ENCODE data around the gene P4HA2.
"Not testable (repeated sequence)": the region's sequence is repeated elsewhere in the genome, so short reads cannot be mapped to it uniquely, and the experiment has no call there.

P4HA2 gene

DNA sequence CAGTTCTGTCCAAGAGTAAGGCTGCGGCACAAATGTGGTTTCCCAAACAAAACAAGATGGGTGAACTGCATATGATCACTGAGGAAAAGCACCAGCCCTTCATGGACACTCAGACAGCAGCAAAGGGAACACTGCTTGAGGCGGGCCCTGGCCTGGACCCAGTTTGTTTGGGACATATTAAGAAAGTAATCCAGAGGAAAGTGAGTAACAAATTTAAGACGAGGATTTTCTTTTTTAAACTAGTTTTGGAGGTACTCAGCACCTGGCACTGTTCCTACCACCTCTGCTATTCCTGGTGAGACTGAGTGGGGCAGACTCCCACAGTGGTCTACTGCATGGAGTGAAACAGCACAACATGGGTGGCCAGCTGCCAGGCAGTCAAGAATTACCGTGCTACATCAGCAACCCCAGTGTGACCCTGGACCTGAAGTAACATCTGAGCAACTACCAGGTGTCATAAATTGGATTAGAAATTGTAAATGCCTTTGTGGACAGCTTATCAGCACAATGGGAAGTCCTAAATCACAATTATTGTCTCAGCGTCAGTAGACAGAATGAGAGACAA, 28.5 kb downstream of the P4HA2 start:
- no peak for DNase-seq (ENCODE audit: low read depth)

DNA sequence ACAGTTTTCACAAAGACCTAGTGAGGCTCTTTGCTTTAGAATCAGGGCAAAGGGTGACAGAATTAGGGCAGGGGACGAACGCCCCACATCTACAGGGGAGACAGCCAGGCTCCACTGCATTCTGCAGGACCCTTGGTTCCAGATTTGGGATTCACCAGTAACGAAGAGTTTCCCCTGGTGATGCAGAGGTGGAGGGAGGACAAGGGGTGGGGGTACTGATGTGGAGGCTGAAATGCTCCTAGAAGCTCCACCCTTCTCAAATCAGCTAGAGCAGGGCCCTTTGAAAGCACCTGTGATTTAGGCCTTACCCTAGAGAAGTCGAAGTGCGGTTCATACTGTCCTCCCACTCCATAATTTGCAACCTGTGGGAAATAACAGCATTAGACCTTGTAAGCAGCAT, 29.1 kb downstream of the P4HA2 start:
- DNase-seq (ENCODE audit: low read depth), result no peak

DNA sequence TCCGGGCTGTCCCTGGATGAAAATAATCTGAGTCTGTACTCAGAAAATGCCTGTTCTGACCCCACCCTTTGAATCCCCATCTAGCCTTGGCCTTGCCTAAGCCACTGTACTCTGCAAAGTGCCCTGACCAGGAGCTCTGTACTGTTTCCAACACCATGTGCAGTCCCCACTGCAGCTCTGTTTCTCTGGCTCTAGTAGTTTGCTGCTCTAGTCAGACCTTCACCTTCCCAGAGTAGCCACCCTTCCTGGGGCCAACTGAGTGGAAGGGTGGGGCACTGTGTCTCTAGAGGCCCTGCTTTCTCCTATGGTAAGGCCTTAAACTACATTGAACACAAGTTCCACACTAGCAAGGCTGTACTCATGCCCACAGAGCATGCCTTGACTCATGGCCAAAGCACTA, 31.9 kb downstream of the P4HA2 start:
- DNase-seq (ENCODE audit: low read depth), result no peak

DNA sequence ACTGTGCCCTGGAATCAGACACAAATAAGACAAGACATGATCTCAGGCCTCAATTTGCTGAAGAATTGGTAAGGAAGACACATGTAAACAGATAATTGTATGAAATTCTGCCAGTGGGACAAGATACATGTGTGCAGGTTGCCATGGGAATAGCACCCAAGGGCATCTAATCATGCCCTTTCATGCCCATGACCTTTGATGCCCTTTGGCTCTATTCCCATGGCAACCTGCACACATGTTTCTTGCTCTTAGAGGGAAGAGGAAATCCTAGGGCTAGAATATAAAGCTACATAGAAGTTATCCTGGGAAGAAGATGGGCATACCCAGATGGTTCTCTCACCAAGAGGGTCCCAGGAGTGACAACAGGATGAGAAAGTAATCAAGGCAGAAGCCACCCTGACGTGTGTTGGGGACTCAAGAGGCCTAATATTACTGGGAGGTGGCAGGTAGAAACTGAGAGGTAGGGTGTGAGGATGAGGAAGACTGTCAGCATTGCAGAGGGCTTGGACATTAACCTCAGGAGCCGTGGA, 34.4 kb downstream of the P4HA2 start:
- DNase-seq (ENCODE audit: low read depth), result no peak

DNA sequence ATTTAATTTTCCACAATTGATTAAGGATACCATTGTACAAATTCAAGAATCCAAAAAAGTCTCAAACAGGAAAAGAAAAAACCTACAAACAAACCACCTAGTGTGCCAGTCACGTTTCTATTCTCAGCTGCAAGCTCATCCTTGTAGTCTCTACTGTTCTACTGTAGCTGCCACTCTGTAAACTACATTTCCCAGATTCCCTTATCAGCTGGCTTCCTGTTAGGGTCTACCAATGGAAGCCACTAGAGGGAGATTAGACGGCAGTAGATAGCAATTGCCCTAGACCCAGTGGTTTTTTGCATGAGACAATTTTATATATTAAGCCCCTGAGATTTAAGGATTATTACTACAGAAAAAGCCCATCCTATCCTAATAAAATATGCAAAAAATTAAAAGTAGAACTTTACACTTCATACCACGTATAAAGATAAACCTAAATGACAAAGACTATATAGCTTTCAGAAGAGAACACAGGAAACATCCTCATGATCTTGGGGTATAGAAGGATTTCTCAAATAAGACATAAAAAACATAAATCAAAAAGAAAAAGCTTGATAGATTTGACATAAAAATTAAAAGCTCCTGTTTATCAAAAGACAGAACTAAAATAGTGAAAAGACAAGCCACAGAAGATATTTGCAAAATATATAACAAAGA, 37.4 kb downstream of the P4HA2 start:
- DNase-seq (ENCODE audit: low read depth), result no peak

DNA sequence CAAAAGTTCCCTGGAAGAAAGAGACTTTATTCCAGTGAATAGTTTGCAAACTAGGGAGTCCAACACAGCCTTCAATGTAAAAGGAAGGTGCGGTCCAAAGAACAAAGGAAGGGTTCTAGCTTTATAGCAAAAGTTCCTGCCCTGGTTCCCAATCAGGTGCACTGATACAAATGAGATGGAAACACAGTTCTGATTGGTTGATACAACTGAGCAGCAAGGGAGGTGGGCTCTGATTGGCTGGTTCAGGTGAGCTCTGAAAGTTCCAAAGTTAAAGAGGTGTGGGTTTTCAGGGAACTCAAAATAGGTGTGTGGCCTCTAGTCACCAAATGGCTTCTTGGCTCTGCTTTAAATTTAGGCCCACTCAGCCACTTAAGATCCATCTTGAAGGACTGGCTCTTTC, 43.1 kb downstream of the P4HA2 start:
- no peak for DNase-seq (ENCODE audit: low read depth)

DNA sequence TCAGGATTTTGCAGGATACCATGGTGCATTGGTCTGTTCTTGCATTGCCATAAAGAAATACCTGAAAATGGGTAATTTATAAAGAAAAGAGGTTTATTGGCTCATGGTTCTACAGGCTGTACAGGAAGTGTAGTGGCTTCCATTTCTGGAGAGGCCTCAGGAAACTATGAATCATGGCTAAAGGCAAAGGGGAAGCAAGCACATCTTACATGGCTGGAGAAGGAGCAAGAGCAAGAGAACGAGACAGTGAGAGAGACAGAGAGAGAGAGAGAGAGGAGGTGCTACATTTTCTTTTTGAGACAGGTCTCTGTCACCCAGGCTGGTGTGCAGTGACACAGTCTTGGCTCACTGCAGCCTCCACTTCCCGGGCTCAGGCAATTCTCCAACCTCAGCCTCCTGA, 43.9 kb downstream of the P4HA2 start:
- no peak for DNase-seq (ENCODE audit: low read depth)

DNA sequence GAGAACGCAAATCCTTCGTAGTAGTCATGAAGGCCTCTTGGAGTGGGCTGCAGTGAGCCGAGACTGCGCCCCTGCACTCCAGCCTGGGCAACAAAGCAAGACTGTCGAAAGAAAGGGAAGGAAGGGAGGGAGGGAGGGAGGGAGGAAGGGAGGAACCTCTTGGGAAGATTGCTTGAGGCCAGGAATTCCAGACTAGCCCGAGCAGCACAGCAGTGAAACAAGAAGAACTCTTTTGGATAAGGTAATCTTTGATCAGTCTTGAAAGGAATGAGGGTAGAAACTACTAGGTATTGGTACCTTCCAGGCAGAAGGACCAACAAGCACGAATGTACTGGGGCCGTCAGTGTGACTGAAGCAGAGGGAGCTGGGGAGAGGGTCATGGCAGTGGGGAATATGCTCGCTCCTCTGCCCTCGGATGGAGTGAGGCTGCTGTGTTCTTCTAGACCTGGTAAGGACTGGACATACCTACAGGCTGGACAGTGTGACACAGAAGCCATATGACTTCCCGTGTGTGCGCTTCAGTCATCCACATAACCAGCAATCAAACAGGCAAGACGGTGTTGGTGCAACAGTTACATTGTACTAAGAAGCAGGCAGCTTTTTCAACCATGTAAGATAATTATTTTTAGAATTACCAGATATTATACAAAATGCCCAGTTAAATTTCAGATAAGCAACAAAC, 45.2 kb downstream of the P4HA2 start:
- DNase-seq (ENCODE audit: low read depth), result no peak

DNA sequence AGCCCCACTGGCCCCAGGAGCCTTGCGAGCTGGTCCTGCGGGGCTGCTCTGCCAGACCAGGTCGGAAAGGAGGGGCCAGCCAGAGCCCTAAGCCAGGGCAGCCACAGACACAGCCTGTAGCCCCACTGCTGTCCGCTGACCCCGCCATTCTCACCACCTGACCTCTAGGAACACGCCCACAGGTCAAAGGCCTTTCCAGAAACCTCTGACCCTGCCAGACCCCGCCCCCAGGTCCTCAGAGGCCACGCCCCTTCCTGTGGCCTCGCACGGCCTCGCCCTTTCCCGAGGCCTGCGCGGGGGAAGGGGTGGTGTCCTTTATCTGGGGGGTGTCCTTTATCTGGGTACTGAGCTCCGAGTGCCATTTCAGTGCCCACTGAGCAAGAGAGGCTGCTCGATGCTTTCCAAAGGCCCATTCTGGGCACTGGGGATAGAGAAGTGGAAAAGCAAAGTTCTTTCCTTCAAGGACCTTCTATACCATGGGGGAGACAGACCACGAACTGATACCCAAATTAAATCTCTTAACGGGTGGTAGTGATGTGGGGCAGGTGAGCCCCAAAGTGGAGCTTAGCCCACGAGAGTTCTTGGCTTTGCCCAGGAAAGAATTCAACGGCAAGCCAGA, 46.5 kb downstream of the P4HA2 start:
- DNase-seq (ENCODE audit: low read depth), result no peak

DNA sequence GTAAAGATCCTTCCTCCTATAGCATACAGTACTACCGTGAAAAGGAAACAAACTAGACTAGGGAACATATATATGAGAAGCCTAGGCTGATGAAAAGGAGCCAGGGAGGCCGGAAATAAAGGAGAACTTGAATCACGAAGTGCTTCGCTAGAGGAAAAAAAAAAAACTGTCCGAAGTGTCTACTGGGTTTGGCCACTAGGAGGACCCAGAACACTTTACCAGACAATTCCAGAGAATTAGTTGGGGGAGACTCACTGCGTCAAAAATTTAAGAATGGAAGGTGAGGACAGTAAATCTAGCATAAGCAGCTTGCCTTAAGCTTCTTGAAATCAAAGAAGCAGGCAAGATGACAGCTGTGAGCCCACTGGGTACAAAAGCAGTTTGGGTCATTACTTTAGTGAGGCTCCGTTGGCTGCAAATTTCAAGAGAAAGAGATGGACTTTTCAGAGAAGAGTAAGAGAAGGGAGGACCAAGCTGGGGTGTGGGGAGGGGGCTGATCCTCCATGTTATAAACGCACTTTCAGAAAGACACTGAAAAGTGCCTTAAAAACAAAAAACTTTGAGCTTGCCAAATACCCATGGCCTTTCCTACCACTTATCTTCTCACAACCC, 47.4 kb downstream of the P4HA2 start:
- no peak for DNase-seq (ENCODE audit: low read depth)

DNA sequence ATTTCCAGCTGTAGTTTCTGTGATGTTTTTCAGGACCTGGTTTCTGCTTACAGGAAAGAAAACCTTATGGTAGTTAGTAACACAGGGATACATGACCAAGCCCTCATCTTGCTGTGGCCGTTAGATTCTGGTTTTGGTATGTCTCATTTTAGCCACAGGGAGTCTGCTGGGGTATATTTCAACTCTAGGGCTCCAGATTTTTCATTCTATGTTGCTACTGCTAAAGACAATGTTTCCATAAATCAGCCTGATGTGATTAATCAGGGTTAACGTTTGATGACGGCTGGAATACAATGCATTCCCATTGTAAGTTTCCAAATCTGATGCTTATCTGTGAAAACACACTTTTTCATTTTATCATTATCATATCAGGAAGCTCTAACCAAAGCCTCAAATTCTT, 48.2 kb downstream of the P4HA2 start:
- DNase-seq (ENCODE audit: low read depth), result no peak

DNA sequence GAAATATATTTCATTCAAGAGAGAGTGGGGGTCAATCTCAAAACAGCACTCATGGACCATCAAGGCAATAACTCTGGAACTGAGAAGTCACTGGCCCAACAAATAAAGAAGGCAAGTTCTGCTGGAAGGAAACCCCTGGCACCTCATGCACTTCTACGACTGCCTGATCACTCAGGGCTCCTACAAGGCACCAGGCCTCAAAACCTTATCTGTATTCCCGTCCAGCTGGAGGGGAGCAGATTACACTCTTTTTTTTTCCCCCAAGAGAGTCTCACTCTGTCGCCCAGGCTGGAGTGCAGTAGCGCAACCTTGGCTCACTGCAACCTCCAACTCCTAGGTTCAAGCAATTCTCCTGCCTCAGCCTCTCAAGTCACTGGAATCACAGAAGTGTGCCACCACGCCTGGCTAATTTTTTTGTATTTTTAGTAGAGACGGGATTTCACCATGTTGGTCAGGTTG, 49.9 kb downstream of the P4HA2 start:
- no peak for DNase-seq (ENCODE audit: low read depth)

DNA sequence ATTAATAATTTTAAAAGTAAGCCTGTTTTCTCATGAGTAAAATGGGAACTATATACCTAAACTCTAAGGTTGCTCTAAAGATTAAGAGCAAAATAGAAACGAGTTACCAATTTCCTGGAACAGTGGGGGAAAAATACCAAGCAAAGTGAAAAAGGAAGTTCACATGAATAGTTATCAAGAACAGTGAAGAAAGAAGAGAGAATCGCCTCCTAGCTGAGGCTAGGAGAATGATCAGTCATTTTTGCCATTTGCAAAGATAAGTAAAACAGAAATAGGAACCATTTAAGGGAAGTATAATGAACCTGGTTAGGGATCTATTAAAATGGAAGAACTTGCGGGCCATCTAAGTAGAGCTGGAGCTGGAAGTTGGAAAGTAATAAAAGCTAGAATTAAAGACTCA, 50.7 kb downstream of the P4HA2 start:
- no peak for DNase-seq (ENCODE audit: low read depth)

DNA sequence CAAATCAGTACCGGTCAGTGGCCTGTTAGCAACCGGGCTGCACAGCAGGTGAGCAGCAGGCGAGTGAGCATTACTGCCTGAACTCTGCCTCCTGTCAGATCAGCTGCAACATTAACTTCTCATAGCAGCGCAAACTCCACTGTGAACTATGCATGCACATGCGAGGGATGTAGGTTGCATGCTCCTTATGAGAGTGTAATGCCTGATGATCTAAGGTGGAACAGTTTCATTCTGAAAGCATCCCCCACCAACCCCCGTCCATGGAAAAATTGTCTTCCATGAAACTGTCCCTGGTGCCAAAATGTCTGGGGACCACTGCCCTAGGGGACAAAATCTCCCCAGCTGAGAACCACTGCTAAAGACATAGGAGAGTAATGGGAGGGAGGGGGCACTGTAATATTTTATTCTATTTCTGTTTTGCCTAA, 51.1 kb downstream of the P4HA2 start:
- DNase-seq (ENCODE audit: low read depth), result no peak

DNA sequence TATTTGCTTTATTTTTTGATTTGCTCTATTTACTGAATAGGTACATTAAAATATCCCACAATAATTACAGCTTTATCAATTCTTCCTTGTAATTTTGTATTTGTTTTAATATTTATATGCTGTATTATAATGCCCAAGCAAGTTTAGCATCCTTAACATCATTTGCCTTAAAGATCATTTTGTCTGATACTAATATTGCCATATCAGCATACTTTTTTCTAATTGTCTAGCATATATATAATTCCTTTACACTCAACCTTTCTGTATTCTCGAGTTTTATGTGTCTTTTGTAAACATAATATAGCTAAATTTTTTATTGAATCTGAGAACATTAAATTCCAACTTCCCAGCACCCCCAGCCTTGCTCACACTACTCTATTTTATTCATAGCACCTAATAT, 64.7 kb downstream of the P4HA2 start:
- DNase-seq (ENCODE audit: low read depth), result no peak

DNA sequence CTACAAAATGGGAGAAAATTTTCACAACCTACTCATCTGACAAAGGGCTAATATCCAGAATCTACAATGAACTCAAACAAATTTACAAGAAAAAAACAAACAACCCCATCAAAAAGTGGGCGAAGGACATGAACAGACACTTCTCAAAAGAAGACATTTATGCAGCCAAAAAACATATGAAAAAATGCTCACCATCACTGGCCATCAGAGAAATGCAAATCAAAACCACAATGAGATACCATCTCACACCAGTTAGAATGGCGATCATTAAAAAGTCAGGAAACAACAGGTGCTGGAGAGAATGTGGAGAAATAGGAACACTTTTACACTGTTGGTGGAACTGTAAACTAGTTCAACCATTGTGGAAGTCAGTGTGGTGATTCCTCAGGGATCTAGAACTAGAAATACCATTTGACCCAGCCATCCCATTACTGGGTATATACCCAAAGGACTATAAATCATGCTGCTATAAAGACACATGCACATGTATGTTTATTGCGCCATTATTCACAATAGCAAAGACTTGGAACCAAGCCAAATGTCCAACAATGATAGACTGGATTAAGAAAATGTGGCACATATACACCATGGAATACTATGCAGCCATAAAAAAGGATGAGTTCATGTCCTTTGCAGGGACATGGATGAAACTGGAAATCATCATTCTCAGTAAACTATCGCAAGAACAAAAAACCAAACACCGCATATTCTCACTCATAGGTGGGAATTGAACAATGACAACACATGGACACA, 65.9 kb downstream of the P4HA2 start:
- DNase-seq (ENCODE audit: low read depth), result not testable (repeated sequence)

DNA sequence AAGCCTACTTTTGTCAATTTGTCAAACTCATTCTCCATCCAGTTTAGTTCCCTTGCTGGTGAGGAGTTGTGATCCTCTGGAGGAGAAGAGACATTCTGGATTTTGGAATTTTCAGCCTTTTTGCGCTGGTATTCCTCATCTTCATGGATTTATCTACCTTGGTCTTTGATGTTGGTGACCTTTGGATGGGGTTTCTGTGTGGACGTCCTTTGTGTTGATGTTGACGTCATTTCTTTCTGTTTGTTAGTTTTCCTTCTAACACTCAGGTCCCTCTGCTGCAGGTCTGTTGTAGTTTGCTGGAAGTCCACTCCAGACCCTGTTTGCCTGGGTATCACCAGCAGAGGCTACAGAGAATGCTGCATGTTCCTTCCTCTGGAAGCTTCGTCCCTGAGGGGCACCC, 71.2 kb downstream of the P4HA2 start:
- DNase-seq (ENCODE audit: low read depth), result no peak

DNA sequence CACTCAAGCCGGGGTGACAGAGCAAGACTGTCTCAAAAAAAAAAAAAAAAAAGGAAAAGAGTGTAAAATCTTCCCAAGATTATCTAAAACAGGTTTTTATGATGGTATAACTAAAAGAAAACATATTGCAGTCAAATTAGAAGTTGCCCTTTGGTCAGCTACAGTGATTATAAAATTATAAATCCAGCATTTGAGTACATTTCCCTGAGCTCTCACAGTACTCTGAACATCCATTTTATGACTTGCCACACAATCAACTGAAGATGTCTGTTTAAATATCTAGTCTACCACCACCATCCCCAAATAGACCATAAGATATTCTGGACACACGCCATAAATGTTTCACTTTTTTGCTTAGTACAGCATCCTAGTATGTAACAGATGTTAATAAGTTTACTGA, 77.1 kb downstream of the P4HA2 start:
- no peak for DNase-seq (ENCODE audit: low read depth)

DNA sequence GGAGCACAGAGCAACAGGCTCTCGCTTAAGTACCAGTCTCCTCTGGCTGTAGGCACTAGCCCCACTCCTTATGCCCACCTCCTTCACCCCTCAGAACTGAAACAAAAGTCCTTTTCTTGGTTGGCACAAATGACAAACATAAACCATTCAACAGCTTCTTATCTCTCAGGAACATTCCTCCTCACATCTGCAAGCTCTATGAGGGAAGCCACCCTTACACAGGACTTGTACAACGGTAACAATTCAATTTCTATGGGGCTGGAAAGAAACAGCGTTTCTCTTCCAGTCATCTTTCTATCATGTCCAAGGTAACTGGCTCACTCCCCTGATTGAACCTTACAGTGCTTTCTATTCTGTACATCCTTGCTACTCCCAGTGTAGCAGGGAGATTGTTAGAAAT, 80.0 kb downstream of the P4HA2 start:
- DNase-seq (ENCODE audit: low read depth), result no peak

DNA sequence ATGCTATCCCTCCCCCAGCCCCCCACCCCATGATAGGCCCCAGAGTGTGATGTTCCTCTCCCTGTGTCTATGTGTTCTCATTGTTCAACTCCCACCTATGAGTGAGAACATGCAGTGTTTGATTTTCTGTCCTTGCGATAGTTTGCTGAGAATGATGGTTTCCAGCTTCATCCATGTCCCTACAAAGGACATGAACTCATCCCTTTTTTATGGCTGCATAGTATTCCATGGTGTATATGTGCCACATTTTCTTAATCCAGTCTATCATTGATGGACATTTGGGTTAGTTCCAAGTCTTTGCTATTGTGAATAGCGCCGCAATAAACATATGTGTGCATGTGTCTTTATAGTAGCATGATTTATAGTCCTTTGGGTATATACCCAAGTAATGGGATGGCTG, 82.3 kb downstream of the P4HA2 start:
- not testable (repeated sequence) for DNase-seq (ENCODE audit: low read depth)

DNA sequence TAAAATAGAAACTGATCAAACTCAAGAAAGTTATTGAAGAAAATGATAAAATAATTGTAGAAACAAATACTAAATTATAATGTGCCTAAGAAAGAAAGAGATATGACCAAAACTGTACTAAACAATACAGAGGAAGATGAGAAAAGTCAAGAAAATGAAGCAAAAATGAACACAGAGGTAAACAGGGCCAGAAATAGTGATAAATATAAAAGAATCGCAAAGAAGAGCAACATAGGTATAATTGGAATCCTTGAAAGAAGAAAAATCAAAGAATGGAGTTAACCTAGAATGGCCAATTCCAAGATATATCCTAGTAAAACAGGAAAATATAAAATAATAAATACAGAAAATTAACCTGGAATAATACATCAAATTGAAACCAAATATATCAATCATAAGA, 84.5 kb downstream of the P4HA2 start:
- DNase-seq (ENCODE audit: low read depth), result no peak

DNA sequence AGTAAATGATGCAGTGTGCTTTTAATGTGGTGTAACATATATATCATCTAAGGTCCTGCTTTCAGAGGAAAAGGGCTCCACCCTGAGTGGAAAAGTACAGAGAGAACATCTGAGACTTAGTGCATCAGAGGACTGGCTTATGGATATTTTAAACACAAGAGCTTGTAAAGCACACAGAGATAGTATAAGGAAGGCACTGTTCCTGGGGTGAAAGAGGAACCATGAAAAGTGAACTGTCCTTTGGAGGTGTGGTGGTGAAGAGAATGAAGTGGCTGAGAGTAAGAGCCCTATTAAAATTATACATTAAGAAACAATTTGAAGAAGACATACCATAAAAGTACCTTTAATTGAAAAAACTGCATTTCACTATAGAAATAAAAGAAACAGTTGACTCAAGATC, 85.2 kb downstream of the P4HA2 start:
- no peak for DNase-seq (ENCODE audit: low read depth)

Data from stimulated activated CD8-positive, alpha-beta memory T cell treated with anti-CD3 and anti-CD28 coated beads, Interleukin-12 subunit alpha, Interleukin-12 subunit beta, amount 100 ng/mL, for 4 hours (primary cell).